K562 (cell line): ENCODE measurements around the gene SIGLEC11. TPM values are rescaled to one million over a fixed set of nuclear protein-coding genes. Genes with fewer than 3 reads are reported as not detected.

ENCODE experiments used
- ARHGAP35 ChIP-seq: fragments of 450-650 bp; IDR thresholded peaks from 2 replicates; pipeline ENCODE4 v1.6.1; 2018; ENCODE audit not compliant: partially characterized antibody
- CREB1 ChIP-seq, 2 experiments: sonication (generic) in 1 of 2; formaldehyde crosslinking in 1 of 2; IDR thresholded peaks; 2 replicates each; pipeline versions ENCODE4 v1.6.1 to v1.8.0; 2012 to 2022; ENCODE audit warnings: inconsistent platforms in 1 of 2, mild to moderate bottlenecking in 1 of 2, missing genetic modification reagents in 1 of 2, moderate library complexity in 1 of 2
- FOXM1 ChIP-seq, 2 experiments: fragments of 450-650 bp in 1 of 2; sonication (generic) in 1 of 2; formaldehyde crosslinking in 1 of 2; IDR thresholded peaks; 2 replicates each; pipeline versions ENCODE4 v1.6.1 to v1.9.0; 2017 to 2022; ENCODE audit warnings: low read depth in 2 of 2, mild to moderate bottlenecking in 2 of 2, missing genetic modification reagents in 1 of 2, moderate library complexity in 1 of 2
- HIVEP1 ChIP-seq: fragments of 250-450 bp; sonication (Bioruptor Pico); IDR thresholded peaks from 2 replicates; pipeline ENCODE4 v1.4.0; 2020; ENCODE audit warnings: mild to moderate bottlenecking
- HSF4 ChIP-seq: fragments of 250-450 bp; sonication (Bioruptor Pico); IDR thresholded peaks from 2 replicates; pipeline ENCODE4 v2.1.2; 2022; ENCODE audit warnings: mild to moderate bottlenecking, moderate library complexity, borderline replicate concordance
- KLF10 ChIP-seq: fragments of 250-450 bp; sonication (Bioruptor Pico); IDR thresholded peaks from 2 replicates; pipeline ENCODE4 v1.6.1; 2021; ENCODE audit warnings: matching md5 sums
- MEF2A ChIP-seq: IDR thresholded peaks from 2 replicates; pipeline ENCODE4 v1.6.1; 2011; ENCODE audit warnings: low read depth, mild to moderate bottlenecking, low read length, moderate library complexity; ENCODE audit not compliant: control insufficient read depth
- SLC30A9 ChIP-seq: fragments of 250-450 bp; sonication (Bioruptor Pico); IDR thresholded peaks from 2 replicates; pipeline ENCODE4 v1.8.0; 2022; ENCODE audit warnings: mild to moderate bottlenecking, moderate library complexity
- ZNF239 ChIP-seq: fragments of 250-450 bp; sonication (Bioruptor Pico); IDR thresholded peaks from 2 replicates; pipeline ENCODE4 v1.4.0; 2020; ENCODE audit warnings: mild to moderate bottlenecking
- polyA plus RNA-seq, 8 experiments: library from polyadenylated mRNA; depleted of rRNA in 4 of 8; stranded (reverse) in 5 of 8; unstranded in 3 of 8; fragments of >200 nt; fragmentation: Nextera tagmentation in 2 of 8; fragmentation: Illumina TruSeq in 1 of 8; extraction: Ambion mirVana in 2 of 8; extraction: Trizol in 1 of 8; gene quantifications; 2 replicates each; pipeline versions ENCODE4 v1.2.1 to v1.2.3, GENCODE V29; 2011 to 2014; ENCODE audit warnings: inconsistent platforms in 1 of 8, missing spikeins in 1 of 8
- total RNA-seq, 7 experiments: library from RNA; depleted of rRNA in 6 of 7; stranded (reverse); fragments of >200 nt in 6 of 7; fragmentation: Illumina TruSeq in 2 of 7; extraction: Trizol in 2 of 7; gene quantifications; 2 replicates each; pipeline versions ENCODE4 v1.2.1 to v1.2.3, GENCODE V29; 2011 to 2021; ENCODE audit warnings: low replicate concordance in 1 of 7
- TF ChIP-seq, protein P1 (sequence below): IDR thresholded peaks from 2 replicates; pipeline ENCODE4 v1.6.1; 2016; ENCODE audit warnings: missing genetic modification characterization, missing compliant biosample characterization
- TF ChIP-seq, protein P2 (sequence below): fragments of 450-650 bp; formaldehyde crosslinking; IDR thresholded peaks from 2 replicates; pipeline ENCODE4 v1.4.0; 2022; ENCODE audit warnings: mild to moderate bottlenecking, moderate library complexity
- TF ChIP-seq, protein P3 (sequence below): sonication (generic); formaldehyde crosslinking; IDR thresholded peaks from 2 replicates; pipeline ENCODE4 v1.8.0; 2022; ENCODE audit warnings: mild to moderate bottlenecking, missing genetic modification reagents
- TF ChIP-seq, protein P4 (sequence below): sonication (generic); formaldehyde crosslinking; IDR thresholded peaks from 2 replicates; pipeline ENCODE4 v1.9.0; 2022; ENCODE audit warnings: mild to moderate bottlenecking, missing genetic modification reagents
- TF ChIP-seq, protein P5 (sequence below), 2 experiments: fragments of 450-650 bp; conservative IDR thresholded peaks; 2 replicates each; pipeline ENCODE4 v1.6.1; 2017; ENCODE audit warnings: mild to moderate bottlenecking in 2 of 2, moderate library complexity in 2 of 2

SIGLEC11 gene
- total and polyA plus RNA-seq, 9 of the 15 experiments (the other 6 are each of a cell fraction or from before 2014, with no cell fraction given), result not detected

DNA sequence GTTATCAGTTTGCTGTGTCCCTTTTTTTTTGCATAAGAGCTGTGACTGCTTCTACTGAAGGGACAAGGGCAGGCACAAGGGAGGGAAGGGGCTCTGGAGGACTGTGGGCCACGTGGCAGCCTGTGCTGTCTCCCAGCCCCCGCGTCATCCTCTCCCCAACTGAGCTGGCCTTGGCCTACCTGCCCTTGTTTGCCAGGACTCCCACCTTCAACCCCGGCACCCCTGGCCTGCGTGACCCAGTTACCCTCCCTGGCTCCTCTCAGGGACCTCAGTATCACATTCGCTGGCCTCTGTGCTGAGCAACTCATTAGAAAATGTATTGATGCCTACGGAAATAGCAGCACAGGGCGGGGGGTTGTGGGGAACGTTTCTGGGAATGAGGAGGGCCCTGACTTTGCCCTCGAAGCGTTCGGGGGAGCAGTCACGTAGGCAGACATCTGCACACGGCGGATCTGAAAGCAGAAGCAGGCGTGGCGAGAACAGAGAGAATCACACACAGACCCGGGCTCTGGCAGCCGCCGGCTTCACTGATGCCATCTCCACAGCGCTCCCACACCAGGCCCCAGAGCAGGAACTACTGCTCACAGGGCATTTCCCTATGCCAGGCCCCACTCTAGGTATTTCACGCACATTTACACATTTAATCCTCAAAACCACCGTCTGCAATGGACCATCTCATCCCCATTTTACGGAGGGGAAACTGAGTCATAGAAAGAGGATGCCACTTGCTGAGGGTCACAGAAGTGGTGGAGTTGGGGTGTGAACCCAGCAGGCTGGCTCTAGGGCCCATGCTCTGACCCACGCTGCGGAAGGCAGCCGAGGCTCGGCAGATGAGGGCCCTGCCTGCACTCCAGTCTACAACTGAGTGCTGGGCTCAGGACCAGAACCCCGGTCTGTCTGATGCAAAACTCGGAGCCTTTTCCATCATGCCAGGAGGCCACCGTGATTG lies 37.6 kb downstream of the SIGLEC11 start (continued):
- TF ChIP-seq, protein P1, sequence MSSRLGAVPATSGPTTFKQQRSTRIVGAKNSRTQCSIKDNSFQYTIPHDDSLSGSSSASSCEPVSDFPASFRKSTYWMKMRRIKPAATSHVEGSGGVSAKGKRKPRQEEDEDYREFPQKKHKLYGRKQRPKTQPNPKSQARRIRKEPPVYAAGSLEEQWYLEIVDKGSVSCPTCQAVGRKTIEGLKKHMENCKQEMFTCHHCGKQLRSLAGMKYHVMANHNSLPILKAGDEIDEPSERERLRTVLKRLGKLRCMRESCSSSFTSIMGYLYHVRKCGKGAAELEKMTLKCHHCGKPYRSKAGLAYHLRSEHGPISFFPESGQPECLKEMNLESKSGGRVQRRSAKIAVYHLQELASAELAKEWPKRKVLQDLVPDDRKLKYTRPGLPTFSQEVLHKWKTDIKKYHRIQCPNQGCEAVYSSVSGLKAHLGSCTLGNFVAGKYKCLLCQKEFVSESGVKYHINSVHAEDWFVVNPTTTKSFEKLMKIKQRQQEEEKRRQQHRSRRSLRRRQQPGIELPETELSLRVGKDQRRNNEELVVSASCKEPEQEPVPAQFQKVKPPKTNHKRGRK (tag), result no peak
- TF ChIP-seq CREB1 (IDR thresholded peaks at IDR 0.05) (no peak), CREB1 (CRISPR knock-in tag; IDR thresholded peaks at IDR 0.05) (no peak), ZNF239 (CRISPR knock-in tag) (no peak), HIVEP1 (CRISPR knock-in tag) (0 out of 2 replicates have a peak, but pooled peaks have one; percentile 25), MEF2A (no peak), KLF10 (CRISPR knock-in tag) (no peak), SLC30A9 (CRISPR knock-in tag) (no peak), FOXM1 (IDR thresholded peaks at IDR 0.05; ENCODE audit: low read depth) (no peak), FOXM1 (CRISPR knock-in tag; IDR thresholded peaks at IDR 0.05; ENCODE audit: low read depth) (no peak), HSF4 (CRISPR knock-in tag) (no peak), ARHGAP35 (no peak)
- TF ChIP-seq, protein P2, sequence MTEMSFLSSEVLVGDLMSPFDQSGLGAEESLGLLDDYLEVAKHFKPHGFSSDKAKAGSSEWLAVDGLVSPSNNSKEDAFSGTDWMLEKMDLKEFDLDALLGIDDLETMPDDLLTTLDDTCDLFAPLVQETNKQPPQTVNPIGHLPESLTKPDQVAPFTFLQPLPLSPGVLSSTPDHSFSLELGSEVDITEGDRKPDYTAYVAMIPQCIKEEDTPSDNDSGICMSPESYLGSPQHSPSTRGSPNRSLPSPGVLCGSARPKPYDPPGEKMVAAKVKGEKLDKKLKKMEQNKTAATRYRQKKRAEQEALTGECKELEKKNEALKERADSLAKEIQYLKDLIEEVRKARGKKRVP (CRISPR knock-in tag), result no peak
- TF ChIP-seq, protein P3, sequence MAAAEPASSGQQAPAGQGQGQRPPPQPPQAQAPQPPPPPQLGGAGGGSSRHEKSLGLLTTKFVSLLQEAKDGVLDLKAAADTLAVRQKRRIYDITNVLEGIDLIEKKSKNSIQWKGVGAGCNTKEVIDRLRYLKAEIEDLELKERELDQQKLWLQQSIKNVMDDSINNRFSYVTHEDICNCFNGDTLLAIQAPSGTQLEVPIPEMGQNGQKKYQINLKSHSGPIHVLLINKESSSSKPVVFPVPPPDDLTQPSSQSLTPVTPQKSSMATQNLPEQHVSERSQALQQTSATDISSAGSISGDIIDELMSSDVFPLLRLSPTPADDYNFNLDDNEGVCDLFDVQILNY (CRISPR knock-in tag), result no peak
- TF ChIP-seq, protein P4, sequence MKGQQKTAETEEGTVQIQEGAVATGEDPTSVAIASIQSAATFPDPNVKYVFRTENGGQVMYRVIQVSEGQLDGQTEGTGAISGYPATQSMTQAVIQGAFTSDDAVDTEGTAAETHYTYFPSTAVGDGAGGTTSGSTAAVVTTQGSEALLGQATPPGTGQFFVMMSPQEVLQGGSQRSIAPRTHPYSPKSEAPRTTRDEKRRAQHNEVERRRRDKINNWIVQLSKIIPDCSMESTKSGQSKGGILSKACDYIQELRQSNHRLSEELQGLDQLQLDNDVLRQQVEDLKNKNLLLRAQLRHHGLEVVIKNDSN (CRISPR knock-in tag), result 0 out of 2 replicates have a peak, but pooled peaks have one; percentile 14
- TF ChIP-seq, protein P5, sequence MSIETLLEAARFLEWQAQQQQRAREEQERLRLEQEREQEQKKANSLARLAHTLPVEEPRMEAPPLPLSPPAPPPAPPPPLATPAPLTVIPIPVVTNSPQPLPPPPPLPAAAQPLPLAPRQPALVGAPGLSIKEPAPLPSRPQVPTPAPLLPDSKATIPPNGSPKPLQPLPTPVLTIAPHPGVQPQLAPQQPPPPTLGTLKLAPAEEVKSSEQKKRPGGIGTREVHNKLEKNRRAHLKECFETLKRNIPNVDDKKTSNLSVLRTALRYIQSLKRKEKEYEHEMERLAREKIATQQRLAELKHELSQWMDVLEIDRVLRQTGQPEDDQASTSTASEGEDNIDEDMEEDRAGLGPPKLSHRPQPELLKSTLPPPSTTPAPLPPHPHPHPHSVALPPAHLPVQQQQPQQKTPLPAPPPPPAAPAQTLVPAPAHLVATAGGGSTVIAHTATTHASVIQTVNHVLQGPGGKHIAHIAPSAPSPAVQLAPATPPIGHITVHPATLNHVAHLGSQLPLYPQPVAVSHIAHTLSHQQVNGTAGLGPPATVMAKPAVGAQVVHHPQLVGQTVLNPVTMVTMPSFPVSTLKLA (conservative IDR thresholded peaks at IDR 0.05), result no peak
